ENCODE measurements around the gene USH2A.

GRCh38 chr1:215963040-215963439 is 460.2 kb downstream of the USH2A start:
- TF ChIP-seq, protein P1, sequence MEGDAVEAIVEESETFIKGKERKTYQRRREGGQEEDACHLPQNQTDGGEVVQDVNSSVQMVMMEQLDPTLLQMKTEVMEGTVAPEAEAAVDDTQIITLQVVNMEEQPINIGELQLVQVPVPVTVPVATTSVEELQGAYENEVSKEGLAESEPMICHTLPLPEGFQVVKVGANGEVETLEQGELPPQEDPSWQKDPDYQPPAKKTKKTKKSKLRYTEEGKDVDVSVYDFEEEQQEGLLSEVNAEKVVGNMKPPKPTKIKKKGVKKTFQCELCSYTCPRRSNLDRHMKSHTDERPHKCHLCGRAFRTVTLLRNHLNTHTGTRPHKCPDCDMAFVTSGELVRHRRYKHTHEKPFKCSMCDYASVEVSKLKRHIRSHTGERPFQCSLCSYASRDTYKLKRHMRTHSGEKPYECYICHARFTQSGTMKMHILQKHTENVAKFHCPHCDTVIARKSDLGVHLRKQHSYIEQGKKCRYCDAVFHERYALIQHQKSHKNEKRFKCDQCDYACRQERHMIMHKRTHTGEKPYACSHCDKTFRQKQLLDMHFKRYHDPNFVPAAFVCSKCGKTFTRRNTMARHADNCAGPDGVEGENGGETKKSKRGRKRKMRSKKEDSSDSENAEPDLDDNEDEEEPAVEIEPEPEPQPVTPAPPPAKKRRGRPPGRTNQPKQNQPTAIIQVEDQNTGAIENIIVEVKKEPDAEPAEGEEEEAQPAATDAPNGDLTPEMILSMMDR (conservative IDR thresholded peaks at IDR 0.05; ENCODE audit: low read length), result no peak
- TF ChIP-seq EZH2phosphoT487 (IDR thresholded peaks at IDR 0.05; ENCODE audit: borderline replicate concordance), result no peak
